ENCODE data around the gene FGF23. TPM values are rescaled to one million over a fixed set of nuclear protein-coding genes. Genes with fewer than 3 reads are reported as not detected.
"Not testable (repeated sequence)": the region's sequence is repeated elsewhere in the genome, so short reads cannot be mapped to it uniquely, and the experiment has no call there.

FGF23 gene
- total RNA-seq: not detected in 2 replicates

DNA sequence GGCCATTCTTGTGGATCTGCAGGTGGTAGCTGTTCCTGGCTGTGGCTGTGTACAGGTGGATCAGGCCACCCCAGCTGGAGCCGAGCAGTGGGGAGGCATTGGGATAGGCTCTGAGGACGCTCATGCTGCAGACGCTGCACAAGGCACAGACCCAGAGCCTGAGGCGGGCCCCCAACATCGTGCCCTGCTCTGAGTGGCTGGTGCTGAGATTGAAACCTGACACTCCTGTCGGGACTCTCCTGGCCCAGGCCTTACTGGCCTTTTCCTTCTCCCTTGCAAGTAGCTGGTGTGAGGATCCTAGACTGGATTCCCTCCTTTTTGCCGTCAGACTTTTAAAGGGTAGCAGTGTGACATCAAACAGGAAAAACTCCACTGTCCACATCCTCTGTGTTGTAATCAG, at the start of gene FGF23:
Gene FGF23 (minus strand): TSS at position 308 of the 400 bp plus-strand sequence. CDS start 130 bp downstream, at position 178.
- DNase-seq (ENCODE audit: low read depth, low spot score): no peak

DNA sequence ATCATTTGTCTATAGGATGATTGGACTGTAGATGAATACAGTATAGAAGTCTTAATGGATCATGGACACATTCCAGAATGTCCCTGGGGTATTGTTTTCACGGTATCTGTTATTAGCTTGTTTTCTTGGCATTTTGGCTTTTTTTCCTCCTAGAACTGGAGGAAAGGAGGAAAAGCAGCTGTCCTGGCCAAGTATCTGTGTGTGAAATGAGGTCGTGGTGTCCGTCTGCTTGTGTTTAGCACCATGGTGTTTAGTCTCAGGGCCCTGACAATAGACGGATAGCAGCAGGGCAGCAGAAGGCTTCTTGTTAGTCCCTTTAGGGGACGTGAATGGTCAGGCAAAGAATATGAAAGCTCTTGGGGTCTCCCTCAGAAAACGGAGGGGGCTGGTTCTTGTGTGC, 44.9 kb upstream of the FGF23 start:
- no peak for DNase-seq (ENCODE audit: low read depth, low spot score)

DNA sequence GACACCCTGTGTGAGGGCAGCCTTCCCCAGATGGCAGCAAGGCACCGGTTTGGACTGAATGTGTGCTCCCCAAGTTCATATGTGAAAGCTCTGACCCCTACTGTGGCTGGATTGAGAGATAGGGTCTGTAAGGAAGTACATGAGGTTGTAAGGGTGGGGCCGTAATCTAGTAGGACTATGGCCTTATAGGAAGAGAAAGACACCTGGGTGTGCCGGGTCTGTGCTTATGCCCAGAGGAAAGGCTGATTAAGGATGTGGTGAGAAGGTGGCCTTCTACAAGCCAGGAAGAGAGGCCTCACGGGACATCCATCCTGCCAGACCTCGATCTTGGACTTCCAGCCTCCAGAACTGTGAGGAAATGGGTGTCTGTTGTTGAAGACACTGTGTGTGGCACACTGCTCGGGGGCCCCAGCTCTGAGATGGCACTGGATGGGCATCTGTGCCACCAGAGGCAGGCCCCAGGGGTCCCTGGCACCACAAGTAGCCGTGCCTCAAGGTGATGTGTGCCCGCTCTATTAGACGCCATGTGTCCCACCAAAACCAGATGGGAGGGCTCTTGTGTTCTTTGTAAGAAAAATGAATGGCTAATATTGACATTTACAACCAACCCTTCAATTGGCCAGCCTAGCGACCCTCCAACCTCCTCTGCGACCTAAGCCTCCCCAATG, 44.1 kb upstream of the FGF23 start:
- no peak for DNase-seq (ENCODE audit: low read depth, low spot score)

DNA sequence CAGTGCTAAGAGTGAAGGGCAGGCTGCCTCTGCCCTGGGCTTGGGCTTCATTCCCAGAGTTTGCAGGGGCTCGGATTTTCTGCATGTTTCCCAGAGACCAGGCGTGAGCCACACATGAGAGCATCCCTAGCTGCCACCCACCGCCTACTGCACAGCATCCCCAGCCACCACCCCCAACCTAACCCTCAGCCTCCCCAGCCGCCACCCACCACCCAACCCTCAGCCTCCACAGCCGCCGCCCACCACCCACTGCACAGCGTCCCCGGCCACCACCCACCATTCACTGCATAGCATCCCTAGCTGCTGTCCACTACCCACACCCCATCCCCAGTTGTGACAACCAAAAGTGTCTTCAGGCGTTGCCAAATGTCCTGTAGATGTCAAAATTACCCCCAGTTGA, 43.5 kb upstream of the FGF23 start:
- no peak for DNase-seq (ENCODE audit: low read depth, low spot score)

DNA sequence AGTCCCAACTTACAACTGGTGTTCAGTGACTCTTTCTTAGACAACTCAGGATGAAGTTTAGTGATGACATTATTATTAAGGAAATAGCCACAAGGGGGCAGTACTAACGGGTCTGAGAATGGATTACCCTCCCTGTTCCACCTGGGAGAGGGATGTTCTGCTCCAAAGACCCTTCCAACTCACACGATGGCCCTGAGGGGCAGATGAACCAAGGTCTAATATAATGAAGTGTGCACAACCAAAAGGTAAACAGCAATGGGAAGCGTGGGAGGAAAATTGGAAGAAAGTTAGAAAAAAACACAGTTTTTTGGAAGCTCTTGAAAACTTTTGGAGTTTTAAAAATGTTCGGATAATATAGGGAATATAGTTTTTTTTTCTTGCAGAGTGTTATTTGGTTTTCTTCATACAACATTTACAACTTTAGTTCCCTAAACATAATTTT, 42.1 kb upstream of the FGF23 start:
- DNase-seq (ENCODE audit: low read depth, low spot score): no peak

DNA sequence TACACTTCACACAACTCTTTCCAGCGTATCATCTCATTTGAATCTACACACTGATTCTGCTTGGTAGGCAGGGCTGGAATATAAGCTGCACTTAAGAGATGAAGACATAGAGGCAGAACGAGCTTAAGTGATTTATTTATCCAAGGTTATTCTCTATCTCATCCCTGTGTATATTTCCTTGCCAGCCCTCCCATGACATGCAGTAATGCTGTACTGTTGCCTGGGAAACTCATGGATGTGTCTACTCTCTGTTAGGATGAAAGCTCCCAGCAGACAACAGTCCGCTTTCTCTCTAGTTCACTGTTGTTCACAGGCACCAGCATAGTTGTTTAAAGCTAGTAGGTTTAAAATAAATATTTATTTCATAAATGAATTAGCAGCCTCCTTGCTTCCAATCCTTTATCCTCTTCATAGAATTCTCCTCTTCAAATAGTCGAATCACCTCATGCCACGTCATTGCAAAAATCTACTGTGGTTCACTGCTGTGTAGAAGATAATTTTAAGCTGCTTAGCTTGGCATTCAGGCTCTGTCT, 40.7 kb upstream of the FGF23 start:
- no peak for DNase-seq (ENCODE audit: low read depth, low spot score)

DNA sequence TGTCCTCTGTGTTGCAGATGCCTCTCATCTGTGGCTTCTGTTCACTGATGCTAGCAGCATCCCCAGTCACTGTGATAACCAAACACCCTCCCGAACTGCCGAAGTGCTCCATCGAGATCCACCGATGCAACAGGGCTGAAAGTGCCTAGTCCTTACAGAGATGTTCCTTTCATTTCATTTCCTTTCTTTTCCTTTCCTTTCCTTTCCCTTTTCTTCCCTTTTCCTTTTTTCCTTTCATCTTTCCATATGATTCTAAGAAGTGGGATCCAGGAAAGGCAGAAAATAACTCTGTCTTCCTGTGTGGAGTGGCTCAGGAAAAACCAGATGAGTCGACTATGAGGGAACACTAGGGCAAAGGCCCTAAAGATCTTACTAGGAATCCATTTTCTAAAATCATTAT, 39.4 kb upstream of the FGF23 start:
- DNase-seq (ENCODE audit: low read depth, low spot score): no peak

DNA sequence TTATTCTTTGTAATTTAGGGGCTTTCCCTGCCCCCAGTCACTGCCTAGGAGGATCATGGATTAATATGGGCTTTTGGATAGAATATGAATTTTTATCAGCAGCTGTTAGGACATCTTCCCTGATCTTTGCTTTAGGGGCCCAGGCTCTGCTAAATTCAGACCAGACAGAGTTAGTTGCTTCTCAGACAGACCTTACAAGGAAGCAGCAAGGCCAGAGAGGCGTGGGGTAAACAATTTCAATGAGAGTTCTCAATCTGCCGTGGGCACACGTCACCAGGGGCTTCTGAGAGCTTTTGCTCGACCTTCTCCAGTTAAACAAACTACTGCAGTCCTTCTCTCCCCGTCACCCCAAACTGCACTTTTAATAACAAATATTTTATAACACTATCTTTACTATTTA, 38.4 kb upstream of the FGF23 start:
- no peak for DNase-seq (ENCODE audit: low read depth, low spot score)

DNA sequence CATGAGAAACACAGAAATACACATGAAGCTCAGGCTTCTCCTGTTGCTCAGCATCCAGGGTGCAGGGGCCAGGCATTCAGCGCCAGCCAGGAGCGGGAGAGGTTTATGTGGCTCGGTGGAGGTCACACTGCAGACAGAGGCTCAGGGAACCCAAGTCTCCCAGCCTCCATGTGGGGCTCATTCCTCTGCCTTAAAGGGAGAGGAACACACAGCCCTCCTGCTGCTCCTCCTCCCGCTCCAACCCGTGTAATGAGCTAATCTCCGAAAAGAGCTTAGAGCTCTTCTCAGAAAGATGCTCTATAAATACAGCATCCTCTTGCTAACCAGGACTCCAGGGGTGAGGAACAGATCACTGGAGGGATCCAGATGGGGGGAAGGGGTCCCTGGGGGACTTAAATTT, 37.9 kb upstream of the FGF23 start:
- no peak for DNase-seq (ENCODE audit: low read depth, low spot score)

DNA sequence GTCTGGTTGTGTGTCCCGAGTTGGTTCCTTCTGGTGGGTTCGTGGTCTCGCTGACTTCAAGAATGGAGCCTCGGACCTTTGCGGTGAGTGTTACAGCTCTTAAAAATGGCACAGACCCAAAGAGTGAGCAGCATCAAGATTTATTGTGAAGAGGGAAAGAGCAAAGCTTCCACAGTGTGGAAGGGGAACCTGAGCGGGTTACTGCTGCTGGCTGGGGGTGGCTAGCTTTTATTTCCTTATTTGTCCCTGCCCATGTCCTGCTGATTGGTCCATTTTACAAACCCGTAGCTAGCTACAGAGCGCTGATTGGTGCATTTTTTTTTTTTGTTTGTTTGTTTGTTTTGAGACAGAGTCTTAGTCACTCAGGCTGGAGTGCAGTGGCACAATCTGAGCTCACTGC, 36.8 kb upstream of the FGF23 start:
- DNase-seq (ENCODE audit: low read depth, low spot score): no peak

DNA sequence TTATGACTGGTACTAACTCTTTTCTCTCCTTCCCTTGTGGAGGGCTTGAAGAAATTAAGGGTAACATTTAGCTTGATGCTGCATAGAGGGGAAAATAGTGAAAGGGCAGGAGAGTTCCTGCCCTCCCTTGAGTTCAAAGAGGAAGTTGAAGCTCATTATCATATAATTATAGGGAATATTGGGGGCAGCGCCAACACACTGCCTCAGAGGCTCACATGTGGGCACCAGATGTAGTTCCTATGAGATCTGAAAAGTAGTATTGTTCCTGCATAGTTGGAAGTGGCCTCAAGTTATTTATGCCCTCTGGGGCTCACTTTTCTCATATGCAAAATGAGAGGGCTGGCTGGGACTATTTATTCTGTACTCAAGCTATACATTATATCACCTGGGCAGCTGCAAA, 33.0 kb upstream of the FGF23 start:
- DNase-seq (ENCODE audit: low read depth, low spot score): no peak

DNA sequence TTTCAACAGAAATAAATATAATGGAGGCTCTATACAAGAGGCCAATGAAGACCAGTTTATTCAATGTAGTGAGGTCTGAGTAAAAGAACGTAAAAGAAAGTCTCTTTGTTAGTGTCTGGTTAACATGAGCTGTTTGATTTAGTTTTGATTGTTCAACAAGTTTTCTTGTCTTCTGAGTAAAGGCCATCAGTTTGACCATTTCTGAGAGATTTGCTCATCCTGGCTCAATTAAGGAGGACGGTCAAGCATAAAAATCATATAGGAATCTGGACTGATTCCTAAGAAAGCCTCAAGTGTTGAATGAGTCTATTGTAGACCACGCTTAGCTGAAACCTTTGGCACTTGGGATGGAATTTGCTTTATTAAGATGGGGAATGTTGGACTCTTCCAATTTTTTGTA, 32.5 kb upstream of the FGF23 start:
- DNase-seq (ENCODE audit: low read depth, low spot score): no peak

DNA sequence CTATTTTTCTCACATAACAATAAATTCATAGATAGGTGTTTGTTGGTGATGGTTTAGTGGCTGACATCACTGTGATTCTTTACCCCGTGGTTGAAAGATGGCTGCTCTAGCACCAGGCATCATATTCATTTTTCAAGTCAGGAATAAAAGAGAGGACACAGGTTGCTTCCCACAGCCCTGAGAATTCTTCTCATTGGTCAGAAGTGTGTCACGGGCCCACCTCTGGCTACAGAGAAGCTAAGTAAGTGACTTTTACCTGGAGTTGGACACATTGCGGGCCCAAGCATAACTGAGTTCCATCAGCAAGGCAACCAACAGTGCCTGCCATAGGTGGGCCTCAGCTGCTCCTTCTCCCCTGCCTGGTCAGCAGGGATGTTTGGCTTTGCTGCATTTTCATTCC, 27.6 kb upstream of the FGF23 start:
- DNase-seq (ENCODE audit: low read depth, low spot score): no peak

DNA sequence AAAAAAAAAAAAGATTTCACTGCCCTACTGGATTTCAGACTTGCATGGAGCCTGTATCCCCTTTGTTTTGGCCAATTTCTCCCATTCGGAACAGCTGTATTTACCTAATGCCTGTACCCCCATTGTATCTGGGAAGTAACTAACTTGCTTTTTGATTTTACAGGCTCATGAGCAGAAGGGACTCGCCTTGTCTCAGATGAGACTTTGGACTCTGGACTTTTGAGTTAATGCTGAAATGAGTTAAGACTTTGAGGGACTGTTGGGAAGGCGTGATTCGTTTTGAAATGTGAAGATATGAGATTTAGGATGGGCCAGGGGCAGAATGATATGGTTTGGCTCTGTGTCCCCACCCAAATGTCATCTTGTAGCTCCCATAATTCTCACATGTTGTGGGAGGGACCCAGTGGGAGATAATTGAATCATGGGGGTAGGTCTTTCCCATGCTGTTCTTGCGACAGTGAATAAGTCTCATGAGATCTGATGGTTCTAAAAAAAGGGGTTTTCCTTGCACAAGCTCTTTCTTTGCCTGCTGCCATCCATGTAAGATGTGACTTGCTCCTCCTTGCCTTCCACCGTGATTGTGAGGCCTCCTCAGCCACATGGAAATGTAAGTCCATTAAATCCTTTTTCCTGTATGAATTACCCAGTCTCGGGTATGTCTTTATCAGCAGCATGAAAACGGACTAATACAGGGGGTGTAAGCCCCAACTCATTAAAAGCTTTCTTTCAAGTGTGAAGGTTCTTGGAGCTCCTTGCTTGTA, 25.5 kb upstream of the FGF23 start:
- DNase-seq (ENCODE audit: low read depth, low spot score): not testable (repeated sequence)

DNA sequence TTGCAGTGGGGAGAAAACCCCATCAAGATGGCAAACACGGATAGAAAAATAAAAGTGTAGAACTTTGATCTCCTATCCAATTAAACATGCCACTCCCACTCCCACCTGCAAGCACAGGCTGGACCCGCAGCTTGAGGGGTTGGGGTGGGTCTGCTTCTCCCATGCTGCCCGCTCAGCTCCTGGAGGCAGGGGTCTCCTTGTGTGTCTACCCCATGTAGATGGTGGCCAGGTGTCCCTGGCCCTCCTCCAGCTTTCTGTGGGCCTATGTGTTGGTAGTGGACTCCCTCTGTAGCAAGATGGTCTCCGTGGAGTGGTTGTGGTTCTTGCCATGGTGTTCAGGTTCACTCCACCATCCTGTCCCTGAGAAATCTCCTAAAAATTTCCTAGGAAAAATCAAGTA, 23.5 kb upstream of the FGF23 start:
- DNase-seq (ENCODE audit: low read depth, low spot score): no peak

DNA sequence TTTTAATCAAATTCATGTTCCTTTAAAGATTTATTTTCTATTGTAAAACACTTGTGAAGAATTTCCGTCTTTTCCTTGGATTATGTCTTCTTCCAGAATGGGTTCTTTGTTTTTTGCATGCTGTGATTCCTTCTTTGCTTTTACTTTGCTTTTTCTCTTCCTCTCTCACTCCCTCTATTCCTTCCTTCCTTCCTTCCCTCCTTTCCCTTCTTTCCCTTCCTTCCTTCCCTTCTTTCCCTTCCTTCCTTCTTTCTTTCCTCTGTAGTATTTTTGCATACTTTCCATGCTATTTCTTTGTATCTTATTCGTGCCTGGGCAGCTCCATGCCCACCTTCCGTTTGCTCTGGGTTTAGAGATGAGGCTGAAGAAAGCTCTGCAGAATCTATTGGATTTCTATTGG, 21.6 kb upstream of the FGF23 start:
- no peak for DNase-seq (ENCODE audit: low read depth, low spot score)

DNA sequence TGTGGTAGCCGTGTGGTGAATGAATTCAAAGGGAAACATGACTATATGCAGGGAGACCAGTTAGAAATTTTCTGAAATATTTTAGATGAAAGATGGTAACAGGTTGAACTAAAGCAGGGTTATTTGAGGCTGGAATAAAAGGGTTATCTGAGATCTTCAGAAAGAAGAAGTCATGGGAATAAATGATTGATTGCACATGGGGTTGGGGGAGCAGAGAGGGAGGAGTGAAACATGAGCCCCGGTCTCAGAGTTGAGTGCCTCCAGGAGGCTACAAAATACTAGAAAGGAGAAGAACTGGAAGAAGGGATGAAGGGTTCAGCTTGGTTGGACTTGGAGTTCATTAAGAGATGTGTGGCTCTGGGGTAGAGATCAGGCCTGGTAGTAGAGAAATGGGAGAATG, 16.3 kb upstream of the FGF23 start:
- DNase-seq (ENCODE audit: low read depth, low spot score): no peak

DNA sequence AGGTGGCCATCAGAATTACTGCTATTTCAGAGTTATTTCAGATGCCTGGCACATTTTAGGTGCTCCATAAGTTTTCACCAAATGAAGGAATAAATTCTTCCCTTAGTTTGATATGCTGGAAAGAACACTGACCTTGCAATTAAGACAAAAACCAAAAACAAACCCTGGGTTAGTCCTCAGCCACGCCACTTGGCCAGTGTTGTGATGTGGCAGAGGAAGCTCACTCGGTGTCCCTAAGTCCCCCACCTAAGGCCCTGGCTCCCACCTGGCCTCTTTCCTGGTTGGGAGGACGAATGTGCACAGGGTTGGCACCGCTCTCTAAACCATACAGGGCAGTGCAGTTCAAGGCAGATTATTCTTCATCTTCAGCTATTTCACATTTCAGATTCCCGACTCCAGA, 13.7 kb upstream of the FGF23 start:
- no peak for DNase-seq (ENCODE audit: low read depth, low spot score)

DNA sequence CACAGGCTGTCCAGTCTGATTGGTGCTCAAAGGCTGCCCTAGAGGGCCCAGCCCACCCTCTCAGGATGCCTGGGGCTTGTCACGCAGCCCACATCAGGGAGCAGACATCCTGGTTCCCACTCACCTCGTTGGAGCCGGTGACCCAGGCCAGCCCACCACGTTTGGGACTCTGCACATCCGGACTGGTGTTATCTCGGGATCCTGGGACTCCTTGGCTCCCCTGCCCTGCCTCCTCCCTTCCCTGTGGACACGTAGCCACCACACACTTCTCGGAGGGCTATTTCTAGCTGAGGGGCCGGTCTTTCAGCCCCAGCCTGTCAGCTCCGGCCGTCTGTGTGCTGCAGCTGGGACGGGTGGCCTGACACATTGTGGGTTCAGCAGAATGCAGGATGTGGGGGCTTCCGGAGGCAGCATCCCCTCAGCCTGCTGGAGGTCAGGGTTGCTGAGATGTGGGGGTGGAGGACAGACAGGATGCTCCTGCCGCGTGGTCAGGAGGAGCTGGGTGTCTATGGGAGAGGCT, 12.8 kb upstream of the FGF23 start:
- DNase-seq (ENCODE audit: low read depth, low spot score): no peak

DNA sequence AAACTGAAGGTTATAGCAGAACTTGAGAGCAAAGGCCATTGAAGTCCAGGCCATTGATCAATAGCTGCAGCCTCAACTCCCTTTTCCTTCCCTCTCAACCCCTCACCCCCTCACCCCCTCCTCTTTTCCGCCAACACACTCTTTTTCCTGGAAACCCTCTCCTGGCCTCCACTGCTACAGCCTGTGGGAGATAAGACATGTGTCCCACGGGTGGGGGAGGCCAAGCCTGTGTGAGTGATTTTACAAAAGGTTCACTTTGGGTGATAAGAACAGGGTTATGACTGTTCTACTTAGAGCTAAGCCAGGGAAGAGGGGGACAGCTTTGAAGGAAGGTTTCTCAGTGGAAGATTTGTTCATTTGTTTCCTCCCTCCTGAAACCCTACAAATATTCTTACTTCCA, 9.2 kb upstream of the FGF23 start:
- no peak for DNase-seq (ENCODE audit: low read depth, low spot score)

DNA sequence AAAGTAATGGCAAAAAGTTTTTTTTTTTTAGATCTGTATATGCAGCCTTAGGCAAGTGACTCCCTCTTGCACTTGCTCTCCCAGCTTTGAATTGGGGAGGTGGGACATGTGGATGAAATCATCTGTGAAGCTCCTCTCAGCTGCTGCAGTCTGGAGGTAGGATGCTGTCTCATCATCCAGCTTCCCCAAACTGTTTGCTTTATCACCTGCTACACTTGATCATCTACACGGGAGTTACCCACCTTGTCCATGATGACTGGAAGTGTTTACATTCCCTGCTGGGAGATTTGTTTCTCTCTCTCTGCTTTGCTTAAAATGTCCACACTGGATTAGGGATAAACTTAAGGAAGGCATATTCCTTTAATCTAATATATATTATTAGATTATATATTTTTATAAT, 8.5 kb upstream of the FGF23 start:
- DNase-seq (ENCODE audit: low read depth, low spot score): no peak

DNA sequence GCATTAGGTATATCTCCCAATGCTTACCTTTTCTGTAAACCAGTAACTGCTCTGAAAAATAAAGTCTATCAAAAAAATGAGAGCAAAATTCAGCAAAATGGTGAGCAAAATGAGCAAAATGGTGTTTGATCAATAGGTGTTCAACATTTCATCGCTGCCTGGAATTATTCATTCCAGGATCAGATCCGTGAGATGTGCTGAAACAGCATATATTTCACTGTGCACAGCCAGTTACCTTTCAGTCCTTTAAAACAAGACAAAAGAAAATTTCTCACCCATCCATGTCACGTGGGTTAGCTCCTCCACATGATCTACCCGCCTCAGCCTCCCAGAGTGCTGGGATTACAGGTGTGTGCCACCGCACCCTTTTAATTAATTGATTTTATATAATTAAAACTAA, 8.1 kb upstream of the FGF23 start:
- DNase-seq (ENCODE audit: low read depth, low spot score): no peak

DNA sequence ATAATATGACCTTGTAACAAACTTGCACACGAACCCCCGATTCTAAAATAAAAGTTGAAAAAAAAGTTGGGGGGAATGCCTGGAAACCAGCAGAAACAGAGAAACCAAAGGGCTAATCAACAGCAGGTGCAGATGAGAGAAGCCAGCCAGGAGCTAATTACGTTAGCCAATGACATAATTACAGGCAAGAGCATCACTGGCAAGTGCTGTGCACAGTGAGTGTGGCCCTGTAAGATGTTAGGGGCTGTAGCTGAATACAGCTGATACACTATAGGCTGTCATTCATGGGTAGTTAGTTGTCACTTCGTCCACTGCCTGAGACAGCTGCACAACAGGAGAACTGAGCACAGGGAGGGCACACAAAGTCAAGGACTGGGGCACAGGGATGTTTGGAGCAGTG, 7.3 kb upstream of the FGF23 start:
- DNase-seq (ENCODE audit: low read depth, low spot score): no peak

Data from pulmonary artery endothelial cell (primary cell).